Progenitor cell of endocrine pancreas (in vitro differentiated cells): ENCODE data around the gene ZNF511. TPM values are rescaled to one million over a fixed set of nuclear protein-coding genes. Genes with fewer than 3 reads are reported as not detected.

Source experiments
- DNase-seq: peaks from one replicate; pipeline ENCODE4 v3.0.0; 2021; ENCODE audit warnings: low spot score; ENCODE audit not compliant: unreplicated experiment
- H3K27ac Mint-ChIP-seq: 2 replicates; pipeline ENCODE4 v1.8.0; 2021; ENCODE audit warnings: mild to moderate bottlenecking, moderate library complexity, mixed read lengths
- H3K27me3 Mint-ChIP-seq: 2 replicates; pipeline ENCODE4 v1.8.0; 2021; ENCODE audit warnings: mixed read lengths
- H3K36me3 Mint-ChIP-seq: 2 replicates; pipeline ENCODE4 v1.8.0; 2022; ENCODE audit warnings: mixed read lengths; ENCODE audit not compliant: insufficient read depth
- H3K4me1 Mint-ChIP-seq: 2 replicates; pipeline ENCODE4 v1.8.0; 2021; ENCODE audit warnings: low read depth, mixed read lengths
- H3K4me3 Mint-ChIP-seq: 2 replicates; pipeline ENCODE4 v1.8.0; 2021; ENCODE audit warnings: low read depth, mild to moderate bottlenecking, moderate library complexity, mixed read lengths
- H3K9me3 Mint-ChIP-seq: 2 replicates; pipeline ENCODE4 v1.8.0; 2021; ENCODE audit warnings: low read depth, mixed read lengths
- total RNA-seq: library from RNA; stranded (reverse); gene quantifications from 2 replicates; pipeline ENCODE4 v1.2.1, GENCODE V29; 2021
- TF ChIP-seq, protein P1 (sequence below): fragments of 200-600 bp; sonication (generic); IDR thresholded peaks from one replicate; pipeline ENCODE4 v1.5.0; 2021; ENCODE audit warnings: antibody characterized with exemption, mild to moderate bottlenecking; ENCODE audit not compliant: unreplicated experiment

ZNF511 gene
- total RNA-seq, 1 donor from 2014 or later, result 56.8 TPM

DNA sequence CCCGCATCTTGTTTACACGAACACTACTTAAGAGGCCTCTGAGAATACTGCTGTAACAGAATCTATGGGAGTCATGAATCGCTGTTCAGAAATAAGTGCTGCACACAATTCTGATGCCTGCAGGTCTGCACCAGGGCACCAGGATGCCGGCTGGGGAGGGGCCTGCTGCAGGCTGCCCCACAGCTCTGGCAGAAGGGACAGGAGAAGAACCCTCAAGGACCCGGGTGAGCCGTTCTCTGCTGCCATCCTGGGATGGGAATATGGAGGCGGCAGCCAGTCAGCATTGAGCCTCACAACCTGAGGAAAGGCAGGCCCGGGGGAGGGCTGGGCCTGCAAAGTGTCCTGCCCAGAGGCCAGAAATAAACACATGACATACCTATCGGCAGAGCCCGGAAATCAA is 11.2 kb upstream of the ZNF511 start:
- no peaks in the 10 kb centered on the region for H3K27me3 Mint-ChIP-seq
- no peak overlapping the region for H3K27ac Mint-ChIP-seq
- H3K4me1 Mint-ChIP-seq, result no peaks in the 10 kb centered on the region
- no peak for DNase-seq
- no peak overlapping the region for H3K4me3 Mint-ChIP-seq
- H3K36me3 Mint-ChIP-seq, result peaks cover 25% of the 10 kb centered on the region
- no peaks in the 10 kb centered on the region for H3K9me3 Mint-ChIP-seq
- TF ChIP-seq, protein P1, sequence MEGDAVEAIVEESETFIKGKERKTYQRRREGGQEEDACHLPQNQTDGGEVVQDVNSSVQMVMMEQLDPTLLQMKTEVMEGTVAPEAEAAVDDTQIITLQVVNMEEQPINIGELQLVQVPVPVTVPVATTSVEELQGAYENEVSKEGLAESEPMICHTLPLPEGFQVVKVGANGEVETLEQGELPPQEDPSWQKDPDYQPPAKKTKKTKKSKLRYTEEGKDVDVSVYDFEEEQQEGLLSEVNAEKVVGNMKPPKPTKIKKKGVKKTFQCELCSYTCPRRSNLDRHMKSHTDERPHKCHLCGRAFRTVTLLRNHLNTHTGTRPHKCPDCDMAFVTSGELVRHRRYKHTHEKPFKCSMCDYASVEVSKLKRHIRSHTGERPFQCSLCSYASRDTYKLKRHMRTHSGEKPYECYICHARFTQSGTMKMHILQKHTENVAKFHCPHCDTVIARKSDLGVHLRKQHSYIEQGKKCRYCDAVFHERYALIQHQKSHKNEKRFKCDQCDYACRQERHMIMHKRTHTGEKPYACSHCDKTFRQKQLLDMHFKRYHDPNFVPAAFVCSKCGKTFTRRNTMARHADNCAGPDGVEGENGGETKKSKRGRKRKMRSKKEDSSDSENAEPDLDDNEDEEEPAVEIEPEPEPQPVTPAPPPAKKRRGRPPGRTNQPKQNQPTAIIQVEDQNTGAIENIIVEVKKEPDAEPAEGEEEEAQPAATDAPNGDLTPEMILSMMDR, result no peak

DNA sequence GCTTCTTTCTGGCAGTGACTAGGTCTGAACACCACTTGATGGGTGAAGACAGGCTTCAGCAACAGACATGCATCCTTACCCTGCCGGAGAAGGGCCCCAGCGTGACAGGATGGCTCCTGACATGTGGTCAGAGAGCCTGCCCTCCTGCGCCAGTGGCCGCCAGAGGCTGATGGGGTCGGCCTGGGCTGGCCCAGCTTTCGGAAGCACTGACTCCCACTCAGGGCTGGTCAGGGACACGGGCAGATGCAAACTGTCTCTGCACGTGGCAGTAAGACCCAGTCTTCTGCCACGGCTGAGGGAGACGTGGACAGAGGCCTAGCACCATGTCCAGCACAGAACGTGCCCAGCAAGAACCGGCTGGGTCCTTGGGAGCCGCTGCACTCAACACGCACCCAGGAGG is 10.2 kb upstream of the ZNF511 start:
- no peaks in the 10 kb centered on the region for H3K4me1 Mint-ChIP-seq
- no peak overlapping the region for H3K4me3 Mint-ChIP-seq
- H3K27me3 Mint-ChIP-seq, result no peaks in the 10 kb centered on the region
- no peaks in the 10 kb centered on the region for H3K9me3 Mint-ChIP-seq
- peaks cover 25% of the 10 kb centered on the region for H3K36me3 Mint-ChIP-seq
- TF ChIP-seq, protein P1, result no peak
- no peak overlapping the region for H3K27ac Mint-ChIP-seq
- no peak for DNase-seq

DNA sequence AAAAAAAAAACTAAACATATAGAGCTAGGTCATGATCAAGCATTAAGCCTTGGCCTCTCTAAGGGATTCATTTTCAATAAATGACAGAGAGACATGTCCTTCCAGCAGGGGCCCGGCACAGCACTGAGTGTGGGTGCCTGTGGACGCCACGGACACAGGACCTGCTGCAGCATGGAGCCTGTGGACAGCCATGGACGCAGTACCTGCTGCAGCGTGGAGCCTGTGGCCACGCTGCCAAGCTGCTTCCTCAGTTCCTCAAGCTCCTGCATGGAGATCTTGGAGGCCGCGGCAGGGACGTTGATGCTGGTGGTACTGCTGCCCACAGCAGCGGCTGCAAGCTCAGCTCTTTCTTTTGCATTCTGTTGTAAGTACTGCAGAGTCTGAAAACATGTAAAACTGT is 9.5 kb upstream of the ZNF511 start:
- peaks cover 22% of the 10 kb centered on the region for H3K36me3 Mint-ChIP-seq
- H3K4me1 Mint-ChIP-seq, result no peaks in the 10 kb centered on the region
- no peaks in the 10 kb centered on the region for H3K9me3 Mint-ChIP-seq
- no peak for DNase-seq
- TF ChIP-seq, protein P1, result no peak
- H3K27me3 Mint-ChIP-seq, result no peaks in the 10 kb centered on the region
- H3K27ac Mint-ChIP-seq, result no peak overlapping the region
- no peak overlapping the region for H3K4me3 Mint-ChIP-seq

DNA sequence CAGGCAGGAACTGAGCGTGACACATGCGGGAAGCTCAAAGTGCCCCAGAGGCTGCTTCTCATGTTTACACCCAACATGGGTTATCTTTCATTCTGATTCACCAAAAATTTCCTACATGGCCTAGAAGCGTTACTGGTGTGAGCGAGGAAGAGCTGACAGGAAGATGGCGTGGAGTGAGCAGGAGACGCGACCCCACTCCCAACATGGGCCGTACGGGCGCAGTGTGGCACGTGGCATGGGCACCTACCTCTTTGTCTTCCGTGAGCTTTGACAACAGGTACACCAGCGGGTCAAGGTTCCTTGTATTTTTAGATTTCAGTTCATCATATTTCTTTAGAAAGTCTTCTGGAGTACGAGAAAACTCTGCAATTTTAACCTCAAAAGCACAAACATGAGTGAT is 9.0 kb upstream of the ZNF511 start:
- Mint-ChIP-seq H3K9me3 (no peaks in the 10 kb centered on the region), H3K4me1 (no peaks in the 10 kb centered on the region), H3K27me3 (no peaks in the 10 kb centered on the region), H3K27ac (no peak overlapping the region), H3K36me3 (peaks cover 22% of the 10 kb centered on the region), H3K4me3 (no peak overlapping the region)
- TF ChIP-seq, protein P1, result no peak
- DNase-seq, result no peak

DNA sequence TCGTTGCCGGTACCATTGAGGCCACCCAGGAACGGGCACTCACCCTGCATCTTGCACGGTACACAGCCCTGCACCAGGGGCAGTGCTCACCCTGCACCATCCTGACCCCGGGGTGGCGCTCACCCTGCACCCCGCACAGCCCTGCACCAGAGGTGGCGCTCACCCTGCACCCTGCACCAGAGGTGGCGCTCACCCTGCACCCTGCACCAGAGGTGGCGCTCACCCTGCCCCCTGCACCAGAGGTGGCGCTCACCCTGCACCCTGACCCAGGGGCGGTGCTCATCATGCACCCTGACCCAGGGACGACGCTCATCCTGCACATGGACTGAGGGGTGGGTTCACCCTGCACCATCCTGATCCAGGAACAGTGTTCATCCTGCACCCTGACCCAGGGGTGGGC is 6.5 kb upstream of the ZNF511 start:
- DNase-seq, result no peak
- TF ChIP-seq, protein P1, result no peak
- no peaks in the 10 kb centered on the region for H3K9me3 Mint-ChIP-seq
- H3K27ac Mint-ChIP-seq, result no peak overlapping the region
- H3K27me3 Mint-ChIP-seq, result no peaks in the 10 kb centered on the region
- H3K4me1 Mint-ChIP-seq, result peaks cover 3% of the 10 kb centered on the region
- peaks cover 19% of the 10 kb centered on the region for H3K36me3 Mint-ChIP-seq
- H3K4me3 Mint-ChIP-seq, result no peak overlapping the region
